ENCODE results near the gene TRABD2A. TPM values are rescaled to one million over a fixed set of nuclear protein-coding genes. Genes with fewer than 3 reads are reported as not detected.

The TRABD2A gene
- total and polyA plus RNA-seq, 9 of the 15 experiments (the other 6 are each of a cell fraction or from before 2014, with no cell fraction given) = 0.07 to 0.45 (median 0.25) TPM

DNA sequence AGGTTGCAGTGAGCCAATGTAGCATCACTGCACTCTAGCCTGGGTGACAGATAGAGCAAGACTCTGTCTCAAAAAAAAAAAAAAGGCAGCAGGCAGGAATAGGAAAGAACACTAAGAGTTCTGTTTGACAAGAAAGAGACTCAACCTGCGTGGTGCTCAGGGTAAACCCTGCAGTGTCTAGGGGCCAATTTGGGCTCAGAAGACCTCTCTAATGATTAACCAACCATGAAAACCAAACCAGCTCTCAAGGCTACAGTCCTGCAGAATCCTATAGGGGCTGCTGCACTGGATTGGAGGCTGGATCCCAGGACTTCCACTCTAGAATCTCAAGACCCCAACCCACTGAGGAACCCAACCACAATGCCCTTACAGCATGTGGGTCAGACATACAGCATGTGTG lies 2.4 kb downstream of the TRABD2A start:
- Histone ChIP-seq H3K36me3 (ENCODE audit: control insufficient read depth, insufficient read depth, low read length) (no peaks in the 10 kb centered on the region), H3K9me3 (replicated peaks; ENCODE audit: control insufficient read depth, insufficient read depth, low read depth, low read length) (no peaks in the 10 kb centered on the region), H3K4me1 (replicated peaks in 1 of 2; ENCODE audit: control insufficient read depth in 2 of 2, insufficient read depth in 2 of 2, low read length in 2 of 2) (peaks cover 0 to 13% of the 10 kb centered on the region in 2 experiments; a peak in 4 of 5 replicates), H3K9me1 (ENCODE audit: control insufficient read depth, insufficient read depth, low read length) (peaks cover 4% of the 10 kb centered on the region), H3K9ac (ENCODE audit: insufficient read depth in 1 of 2, low read depth in 2 of 2, low read length in 2 of 2) (no peak overlapping the region), H3K27ac (ENCODE audit: extremely low read depth, low read depth, low read length) (no peak overlapping the region), H3K4me3 (no peak overlapping the region), H3K79me2 (ENCODE audit: control insufficient read depth, insufficient read depth, low read length) (no peaks in the 10 kb centered on the region), H4K20me1 (replicated peaks; ENCODE audit: control insufficient read depth, insufficient read depth, low read length) (no peaks in the 10 kb centered on the region), H3K4me2 (ENCODE audit: insufficient read depth, low read length) (no peak overlapping the region), H3K27me3 (ENCODE audit: control insufficient read depth in 2 of 2, insufficient read depth in 2 of 2, low read length in 2 of 2) (peaks cover 42 to 48% of the 10 kb centered on the region in 2 experiments), H2AFZ (ENCODE audit: low read depth, low read length) (no peak overlapping the region)
- CTCF ChIA-PET (ENCODE audit: low intra/inter-chr PET ratio) = no interaction called here
- WGBS (ENCODE audit: insufficient coverage, low coverage, missing lambda C conversion rate) = 0% methylated on average over 1 of the region's 1 CpG
- no peak for DNase-seq (ENCODE audit: extremely low read depth in 1 of 4, low spot score in 3 of 4)
- ATAC-seq = no peak
- POLR2A ChIA-PET = no interaction called here
- no peak for FAIRE-seq
- intact Hi-C loops (cut with micrococcal nuclease) (no loop called here), in situ Hi-C loops (cut with MboI) (no loop called here)
- no peak for TF ChIP-seq RB1 (IDR thresholded peaks at IDR 0.05; ENCODE audit: low read depth)
- no TSS peak for BruUV-seq (replicated peaks)

DNA sequence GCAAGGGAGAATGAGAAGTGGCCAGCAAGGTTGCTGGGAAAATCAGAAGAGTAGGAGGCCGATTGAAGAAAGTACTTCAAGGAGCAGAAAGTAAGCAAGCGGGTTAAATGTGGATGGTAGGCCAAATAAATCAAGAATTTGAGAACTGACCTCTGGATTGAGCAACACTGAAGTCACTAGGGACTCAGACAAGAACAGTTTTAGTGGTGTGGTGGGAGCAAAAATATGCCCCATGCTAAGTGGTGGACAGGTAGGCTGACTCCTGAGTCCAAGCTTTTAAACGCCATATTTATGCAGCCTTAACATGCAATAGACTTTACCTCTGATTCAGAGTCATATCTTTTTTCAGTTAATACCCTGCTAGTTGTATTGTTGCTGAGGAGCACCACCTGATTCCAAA lies 4.5 kb downstream of the TRABD2A start:
- H3K79me2 ChIP-seq (ENCODE audit: control insufficient read depth, insufficient read depth, low read length) = no peaks in the 10 kb centered on the region
- TF ChIP-seq, protein P1, sequence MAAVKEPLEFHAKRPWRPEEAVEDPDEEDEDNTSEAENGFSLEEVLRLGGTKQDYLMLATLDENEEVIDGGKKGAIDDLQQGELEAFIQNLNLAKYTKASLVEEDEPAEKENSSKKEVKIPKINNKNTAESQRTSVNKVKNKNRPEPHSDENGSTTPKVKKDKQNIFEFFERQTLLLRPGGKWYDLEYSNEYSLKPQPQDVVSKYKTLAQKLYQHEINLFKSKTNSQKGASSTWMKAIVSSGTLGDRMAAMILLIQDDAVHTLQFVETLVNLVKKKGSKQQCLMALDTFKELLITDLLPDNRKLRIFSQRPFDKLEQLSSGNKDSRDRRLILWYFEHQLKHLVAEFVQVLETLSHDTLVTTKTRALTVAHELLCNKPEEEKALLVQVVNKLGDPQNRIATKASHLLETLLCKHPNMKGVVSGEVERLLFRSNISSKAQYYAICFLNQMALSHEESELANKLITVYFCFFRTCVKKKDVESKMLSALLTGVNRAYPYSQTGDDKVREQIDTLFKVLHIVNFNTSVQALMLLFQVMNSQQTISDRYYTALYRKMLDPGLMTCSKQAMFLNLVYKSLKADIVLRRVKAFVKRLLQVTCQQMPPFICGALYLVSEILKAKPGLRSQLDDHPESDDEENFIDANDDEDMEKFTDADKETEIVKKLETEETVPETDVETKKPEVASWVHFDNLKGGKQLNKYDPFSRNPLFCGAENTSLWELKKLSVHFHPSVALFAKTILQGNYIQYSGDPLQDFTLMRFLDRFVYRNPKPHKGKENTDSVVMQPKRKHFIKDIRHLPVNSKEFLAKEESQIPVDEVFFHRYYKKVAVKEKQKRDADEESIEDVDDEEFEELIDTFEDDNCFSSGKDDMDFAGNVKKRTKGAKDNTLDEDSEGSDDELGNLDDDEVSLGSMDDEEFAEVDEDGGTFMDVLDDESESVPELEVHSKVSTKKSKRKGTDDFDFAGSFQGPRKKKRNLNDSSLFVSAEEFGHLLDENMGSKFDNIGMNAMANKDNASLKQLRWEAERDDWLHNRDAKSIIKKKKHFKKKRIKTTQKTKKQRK (IDR thresholded peaks at IDR 0.05; ENCODE audit: borderline replicate concordance, low read depth, low read length) = no peak
- TF ChIP-seq ZZZ3 (IDR thresholded peaks at IDR 0.05) (no peak), ZNF507 (tag; conservative IDR thresholded peaks at IDR 0.05) (no peak), NFIC (IDR thresholded peaks at IDR 0.05) (no peak), DDX20 (tag; IDR thresholded peaks at IDR 0.05; ENCODE audit: low read depth) (no peak), SUPT5H (IDR thresholded peaks at IDR 0.05) (no peak)
- peaks cover 41 to 46% of the 10 kb centered on the region in 2 experiments for H3K27me3 ChIP-seq (ENCODE audit: control insufficient read depth in 2 of 2, insufficient read depth in 2 of 2, low read length in 2 of 2)
- H4K20me1 ChIP-seq (replicated peaks; ENCODE audit: control insufficient read depth, insufficient read depth, low read length) = no peaks in the 10 kb centered on the region
- no peak overlapping the region for H3K9ac ChIP-seq (ENCODE audit: insufficient read depth in 1 of 2, low read depth in 2 of 2, low read length in 2 of 2)
- no peaks in the 10 kb centered on the region for H3K9me3 ChIP-seq (replicated peaks; ENCODE audit: control insufficient read depth, insufficient read depth, low read depth, low read length)
- peaks cover 4% of the 10 kb centered on the region for H3K9me1 ChIP-seq (ENCODE audit: control insufficient read depth, insufficient read depth, low read length)
- CTCF ChIA-PET (ENCODE audit: low intra/inter-chr PET ratio) = no interaction called here
- H2AFZ ChIP-seq (ENCODE audit: low read depth, low read length) = no peak overlapping the region
- no peak for FAIRE-seq
- 0% methylated on average over 3 of the region's 3 CpGs for WGBS (ENCODE audit: insufficient coverage, low coverage, missing lambda C conversion rate)
- intact Hi-C loops (cut with micrococcal nuclease) = no loop called here
- no peak overlapping the region for H3K4me3 ChIP-seq
- no peak overlapping the region for H3K27ac ChIP-seq (ENCODE audit: extremely low read depth, low read depth, low read length)
- in situ Hi-C loops (cut with MboI) = no loop called here
- H3K36me3 ChIP-seq (ENCODE audit: control insufficient read depth, insufficient read depth, low read length) = no peaks in the 10 kb centered on the region
- no peak for ATAC-seq
- BruUV-seq (replicated peaks) = no TSS peak
- DNase-seq (ENCODE audit: extremely low read depth in 1 of 4, low spot score in 3 of 4) = no peak
- POLR2A ChIA-PET = interaction anchor here (0.7 kb wide), 1 partner anchor 50 kb away, joined by 3 read pairs; no protein-coding TSS in a partner anchor
- H3K4me1 ChIP-seq (replicated peaks in 1 of 2; ENCODE audit: control insufficient read depth in 2 of 2, insufficient read depth in 2 of 2, low read length in 2 of 2) = peaks cover 0 to 13% of the 10 kb centered on the region in 2 experiments; a peak in 2 of 5 replicates
- H3K4me2 ChIP-seq (ENCODE audit: insufficient read depth, low read length) = no peak overlapping the region
